Stimulated activated CD8-positive, alpha-beta memory T cell treated with anti-CD3 and anti-CD28 coated beads, Interleukin-15, amount 100 ng/mL, for 4 hours (primary cell): Measurements from ENCODE around the gene DIS3L2.
"Not testable (repeated sequence)": the region's sequence is repeated elsewhere in the genome, so short reads cannot be mapped to it uniquely, and the experiment has no call there.

Experiments used
- DNase-seq, 2 donors: peaks; one replicate each; pipeline ENCODE4 v3.0.0-alpha.2; 2020; ENCODE audit warnings: low read depth in 2 of 2

Gene DIS3L2

GRCh38 chr2:232368311-232368731 lies 406.8 kb downstream of the DIS3L2 start:
- no peak for DNase-seq

GRCh38 chr2:232369126-232369951 lies 407.8 kb downstream of the DIS3L2 start:
- no peak for DNase-seq

DNA sequence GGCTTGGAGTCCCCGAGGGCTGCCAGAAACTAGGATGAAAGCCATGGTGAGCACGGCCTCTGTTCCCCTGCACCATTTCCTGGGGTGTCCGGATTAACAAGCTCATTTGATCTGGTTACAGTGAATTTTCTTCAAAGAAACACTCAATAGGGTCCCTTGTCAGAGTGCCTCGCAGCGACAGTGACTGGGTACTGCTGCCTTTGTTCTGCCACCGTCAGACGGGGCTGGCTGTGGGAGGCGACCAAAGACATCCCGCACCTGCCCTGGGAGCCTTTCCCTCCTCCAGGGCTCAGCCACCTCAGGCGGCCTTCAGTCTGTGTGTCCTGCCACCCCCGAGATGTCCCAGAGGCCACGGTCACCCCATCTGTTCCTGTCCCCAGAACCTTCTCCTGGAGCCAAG lies 408.5 kb downstream of the DIS3L2 start:
- not testable (repeated sequence) for DNase-seq

- DNase-seq: no peak
These were observed 411.0 kb downstream of the DIS3L2 start for GRCh38 chr2:232372231-232373208.

GRCh38 chr2:232374356-232374755 lies 412.8 kb downstream of the DIS3L2 start:
- DNase-seq: no peak

DNA sequence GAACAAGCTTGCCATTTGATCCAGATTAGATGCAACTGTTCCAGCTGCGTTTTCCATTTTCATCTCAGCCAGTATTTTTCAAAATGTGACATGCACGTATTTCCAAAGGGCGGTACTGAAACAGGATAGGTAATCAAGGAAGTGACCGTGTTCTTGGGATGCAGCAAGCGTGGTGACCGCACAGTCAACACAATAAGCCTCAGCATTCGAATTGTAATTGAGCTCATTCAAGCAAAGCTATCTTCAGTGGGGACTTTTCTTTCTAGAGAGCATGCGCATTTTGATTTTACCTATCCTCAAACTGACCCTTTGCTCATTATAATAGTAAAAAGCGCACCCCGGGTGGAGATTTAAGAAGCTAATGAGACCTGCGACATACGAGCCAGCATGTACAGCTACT lies 413.7 kb downstream of the DIS3L2 start:
- no peak for DNase-seq

- DNase-seq: no peak
These were observed 414.7 kb downstream of the DIS3L2 start for GRCh38 chr2:232376260-232376659.

DNA sequence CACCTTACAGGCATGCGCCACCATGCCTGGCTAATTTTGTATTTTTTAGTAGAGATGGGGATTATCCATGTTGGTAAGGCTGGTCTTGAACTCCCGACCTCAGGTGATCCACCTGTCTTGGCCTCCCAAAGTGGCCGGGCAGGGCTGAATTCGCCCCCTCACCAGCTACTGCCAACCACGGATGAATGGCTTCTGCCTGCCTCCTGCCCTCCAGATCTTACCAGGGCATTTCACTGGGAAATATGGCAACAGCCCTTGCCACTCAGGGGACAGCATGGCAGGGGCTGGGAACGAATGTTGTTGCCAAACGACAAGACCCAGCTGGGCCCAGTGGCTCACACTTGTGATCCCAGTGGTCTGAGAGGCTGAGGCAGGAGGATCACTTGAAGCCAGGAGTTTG lies 415.2 kb downstream of the DIS3L2 start:
- no peak for DNase-seq

GRCh38 chr2:232377319-232377718 lies 415.8 kb downstream of the DIS3L2 start:
- no peak for DNase-seq

- no peak for DNase-seq
These were observed 416.6 kb downstream of the DIS3L2 start for GRCh38 chr2:232377841-232378734.

GRCh38 chr2:232378735-232379151 lies 417.2 kb downstream of the DIS3L2 start, which contains the start of gene ALPP:
TSS of gene ALPP (plus strand) at chr2:232378751. CDS start at chr2:232378803, 52 bp downstream.
- not testable (repeated sequence) for DNase-seq

DNA sequence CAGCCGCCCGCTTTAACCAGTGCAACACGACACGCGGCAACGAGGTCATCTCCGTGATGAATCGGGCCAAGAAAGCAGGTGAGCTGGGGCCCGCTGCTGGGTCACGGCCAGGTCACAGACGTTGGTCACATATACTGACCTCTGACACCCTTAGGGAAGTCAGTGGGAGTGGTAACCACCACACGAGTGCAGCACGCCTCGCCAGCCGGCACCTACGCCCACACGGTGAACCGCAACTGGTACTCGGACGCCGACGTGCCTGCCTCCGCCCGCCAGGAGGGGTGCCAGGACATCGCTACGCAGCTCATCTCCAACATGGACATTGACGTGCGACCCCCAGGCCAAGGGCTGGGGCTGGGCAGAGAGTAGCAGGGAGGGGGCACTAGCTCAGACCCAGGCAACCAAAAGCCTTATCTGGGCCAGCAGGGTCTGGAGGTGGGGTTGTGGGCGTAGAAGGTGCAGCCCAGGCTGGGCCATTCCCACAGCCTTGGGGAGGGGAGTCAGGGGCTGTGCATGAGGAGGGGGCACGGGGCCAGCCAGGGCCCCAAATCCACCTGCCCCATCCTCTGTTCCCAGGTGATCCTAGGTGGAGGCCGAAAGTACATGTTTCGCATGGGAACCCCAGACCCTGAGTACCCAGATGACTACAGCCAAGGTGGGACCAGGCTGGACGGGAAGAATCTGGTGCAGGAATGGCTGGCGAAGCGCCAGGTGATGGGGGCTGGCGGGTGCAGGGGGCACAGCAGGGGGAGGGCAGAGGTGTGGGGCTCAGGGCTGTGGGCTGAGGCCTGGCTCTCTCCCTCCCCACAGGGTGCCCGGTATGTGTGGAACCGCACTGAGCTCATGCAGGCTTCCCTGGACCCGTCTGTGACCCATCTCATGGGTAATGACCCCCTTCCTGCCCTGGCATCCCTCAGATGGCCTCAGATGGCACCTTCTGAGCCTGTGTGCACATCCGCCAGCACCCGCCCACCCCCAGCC lies 418.4 kb downstream of the DIS3L2 start:
- DNase-seq: not testable (repeated sequence)

GRCh38 chr2:232381204-232382031 lies 419.9 kb downstream of the DIS3L2 start:
- DNase-seq: not testable (repeated sequence)

GRCh38 chr2:232382331-232383225 lies 421.1 kb downstream of the DIS3L2 start:
- no peak for DNase-seq

- no peak for DNase-seq
These were observed 423.0 kb downstream of the DIS3L2 start for GRCh38 chr2:232384466-232384865.

GRCh38 chr2:232385058-232385457 lies 423.5 kb downstream of the DIS3L2 start:
- not testable (repeated sequence) for DNase-seq

- no peak for DNase-seq
These were observed 424.4 kb downstream of the DIS3L2 start for GRCh38 chr2:232385660-232386489.

GRCh38 chr2:232386490-232386739 lies 424.9 kb downstream of the DIS3L2 start:
- DNase-seq: no peak
